GM23248 (cell line): ENCODE results near the gene RXFP4. TPM values are rescaled to one million over a fixed set of nuclear protein-coding genes. Genes with fewer than 3 reads are reported as not detected.

Experiments
- DNase-seq: peaks from one replicate; pipeline ENCODE4 v3.0.0-alpha.2; 2015
- H2AFZ ChIP-seq: fragments of 200-600 bp; sonication (generic); 2 replicates; pipeline ENCODE4 v1.6.1; 2016; ENCODE audit warnings: antibody characterized with exemption
- H3F3A ChIP-seq: fragments of 200-600 bp; sonication (generic); 2 replicates; pipeline ENCODE4 v1.6.1; 2016; ENCODE audit warnings: mild to moderate bottlenecking, antibody characterized with exemption, mixed run types; ENCODE audit not compliant: insufficient read depth
- H3K27ac ChIP-seq: fragments of 200-600 bp; sonication (generic); 2 replicates; pipeline ENCODE4 v1.5.1; 2016; ENCODE audit warnings: mild to moderate bottlenecking
- H3K27me3 ChIP-seq: fragments of 200-600 bp; sonication (generic); replicated peaks from 2 replicates; pipeline ENCODE4 v1.6.1; 2016; ENCODE audit warnings: mild to moderate bottlenecking; ENCODE audit not compliant: insufficient read depth
- H3K36me3 ChIP-seq: fragments of 200-600 bp; sonication (generic); 2 replicates; pipeline ENCODE4 v1.6.1; 2016; ENCODE audit warnings: low read depth, mild to moderate bottlenecking
- H3K4me1 ChIP-seq: fragments of 200-600 bp; sonication (generic); 2 replicates; pipeline ENCODE4 v1.6.1; 2016; ENCODE audit warnings: mild to moderate bottlenecking; ENCODE audit not compliant: insufficient read depth
- H3K4me2 ChIP-seq: fragments of 200-600 bp; sonication (generic); one replicate; pipeline ENCODE4 v1.6.1; 2016; ENCODE audit warnings: mild to moderate bottlenecking; ENCODE audit not compliant: unreplicated experiment
- H3K4me3 ChIP-seq: fragments of 200-600 bp; sonication (generic); 2 replicates; pipeline ENCODE4 v1.5.1; 2016; ENCODE audit warnings: mild to moderate bottlenecking
- H3K79me2 ChIP-seq: fragments of 200-600 bp; sonication (generic); 2 replicates; pipeline ENCODE4 v1.6.1; 2016; ENCODE audit warnings: mild to moderate bottlenecking; ENCODE audit not compliant: insufficient read depth
- H3K9ac ChIP-seq: fragments of 200-600 bp; sonication (generic); 2 replicates; pipeline ENCODE4 v1.6.1; 2016; ENCODE audit warnings: mild to moderate bottlenecking
- H3K9me2 ChIP-seq: fragments of 200-600 bp; sonication (generic); 2 replicates; pipeline ENCODE4 v1.6.1; 2016; ENCODE audit warnings: mixed run types, mild to moderate bottlenecking, moderate library complexity; ENCODE audit not compliant: insufficient read depth
- H3K9me3 ChIP-seq: fragments of 200-600 bp; sonication (generic); one replicate; pipeline ENCODE4 v1.6.1; 2017; ENCODE audit warnings: low read depth
- H4K20me1 ChIP-seq: fragments of 200-600 bp; sonication (generic); 2 replicates; pipeline ENCODE4 v1.6.0; 2016; ENCODE audit not compliant: insufficient read depth
- EZH2 ChIP-seq: fragments of 200-600 bp; sonication (generic); IDR thresholded peaks from 2 replicates; pipeline ENCODE4 v1.6.1; 2018; ENCODE audit warnings: antibody characterized with exemption, mild to moderate bottlenecking; ENCODE audit not compliant: insufficient read depth, poor library complexity, severe bottlenecking
- EZH2phosphoT487 ChIP-seq: fragments of 200-600 bp; sonication (generic); IDR thresholded peaks from 2 replicates; pipeline ENCODE4 v1.6.1; 2018; ENCODE audit warnings: antibody characterized with exemption, moderate library complexity, mild to moderate bottlenecking, low read depth; ENCODE audit not compliant: insufficient read depth
- WGBS, 2 experiments: methylation state at CpG; one replicate each; pipeline ENCODE4 v1.1.6; 2015 to 2017; ENCODE audit warnings: low lambda C conversion rate in 2 of 2, low coverage in 1 of 2; ENCODE audit errors: missing lambda C conversion rate in 2 of 2; 5-methylcytosine and 5-hydroxymethylcytosine counted together
- in situ Hi-C: fragments of 300-500 bp; cut with MboI; formaldehyde crosslinking; loops from 2 replicates; pipeline ENCODE4 v1.15.0; 2020
- polyA plus RNA-seq: library from polyadenylated mRNA; unstranded; fragments of >200 nt; fragmentation: Nextera tagmentation; extraction: Ambion mirVana; gene quantifications from 2 replicates; pipeline ENCODE4 v1.2.1, GENCODE V29; 2016
- total RNA-seq: library from RNA; depleted of rRNA; stranded (reverse); fragments of >200 nt; shearing (Covaris generic); gene quantifications from 2 replicates; pipeline ENCODE4 v1.2.3, GENCODE V29; 2014

The RXFP4 gene
- total and polyA plus RNA-seq, 2 experiments from 2014 or later = 0.39 TPM; not detected in 1

GRCh38 chr1:155966135-155966534 is 24.7 kb downstream of the RXFP4 start:
- H3K27ac ChIP-seq = no peak overlapping the region
- peaks cover 42% of the 10 kb centered on the region for H3K4me1 ChIP-seq

GRCh38 chr1:155966750-155967149 is 25.3 kb downstream of the RXFP4 start:
- H3K27ac ChIP-seq = no peak overlapping the region
- H2AFZ ChIP-seq = no peak overlapping the region
- peak overlapping the region; percentile 78; the same call in 1 of the 2 replicates for H3K9ac ChIP-seq
- WGBS, 2 experiments = 77 to 85% methylated on average over 6 to 7 of the region's 7 CpGs
- no peaks in the 10 kb centered on the region for H3K9me3 ChIP-seq
- H3K9me2 ChIP-seq = no peaks in the 10 kb centered on the region
- no peaks in the 10 kb centered on the region for H4K20me1 ChIP-seq
- no peak overlapping the region for H3K4me2 ChIP-seq
- peaks cover 77% of the 10 kb centered on the region for H3K79me2 ChIP-seq
- no peaks in the 10 kb centered on the region for H3K27me3 ChIP-seq
- H3K4me1 ChIP-seq = peaks cover 37% of the 10 kb centered on the region
- no peak for DNase-seq
- peaks cover 45% of the 10 kb centered on the region for H3F3A ChIP-seq
- TF ChIP-seq EZH2phosphoT487 (no peak), EZH2 (no peak)
- peaks cover 50% of the 10 kb centered on the region for H3K36me3 ChIP-seq
- in situ Hi-C loops = no loop called here
- no peak overlapping the region for H3K4me3 ChIP-seq

More at GRCh38 chr1:155966135-155966534, 24.7 kb downstream of the RXFP4 start:
- H3K4me2 ChIP-seq = no peak overlapping the region
- H3K9me3 ChIP-seq = no peaks in the 10 kb centered on the region
- peaks cover 77% of the 10 kb centered on the region for H3K79me2 ChIP-seq
- DNase-seq = no peak
- no peak overlapping the region for H2AFZ ChIP-seq
- H3K27me3 ChIP-seq = no peaks in the 10 kb centered on the region
- H3K4me3 ChIP-seq = no peak overlapping the region
- no peak overlapping the region for H3K9ac ChIP-seq
- no peaks in the 10 kb centered on the region for H4K20me1 ChIP-seq
- H3K9me2 ChIP-seq = no peaks in the 10 kb centered on the region
- TF ChIP-seq EZH2 (no peak), EZH2phosphoT487 (no peak)
- H3K36me3 ChIP-seq = peaks cover 55% of the 10 kb centered on the region
- peaks cover 43% of the 10 kb centered on the region for H3F3A ChIP-seq
- WGBS, 2 experiments = 86 to 91% methylated on average over 9 of the region's 9 CpGs
- in situ Hi-C loops = no loop called here

- H2AFZ ChIP-seq = no peak overlapping the region
- H3F3A ChIP-seq = peaks cover 48% of the 10 kb centered on the region
- no peaks in the 10 kb centered on the region for H3K27me3 ChIP-seq
- H3K27ac ChIP-seq = 0 out of 2 replicates have a peak overlapping the region, but pooled peaks have one; percentile 12
- 79 to 81% methylated on average over 13 of the region's 13 CpGs for WGBS, 2 experiments
- DNase-seq = no peak
- H3K36me3 ChIP-seq = peaks cover 51% of the 10 kb centered on the region
- peak overlapping the region; percentile 78; the same call in 1 of the 2 replicates for H3K9ac ChIP-seq
- no peak overlapping the region for H3K4me3 ChIP-seq
- H4K20me1 ChIP-seq = no peaks in the 10 kb centered on the region
- TF ChIP-seq EZH2 (no peak), EZH2phosphoT487 (no peak)
- in situ Hi-C loops = no loop called here
- H3K4me1 ChIP-seq = peaks cover 36% of the 10 kb centered on the region
- peaks cover 85% of the 10 kb centered on the region for H3K79me2 ChIP-seq
- H3K9me2 ChIP-seq = no peaks in the 10 kb centered on the region
- no peak overlapping the region for H3K4me2 ChIP-seq
- H3K9me3 ChIP-seq = no peaks in the 10 kb centered on the region
These were observed 26.1 kb downstream of the RXFP4 start for GRCh38 chr1:155967341-155968050.

- Histone ChIP-seq H3K9me3 (no peaks in the 10 kb centered on the region), H4K20me1 (peaks cover 4% of the 10 kb centered on the region; the same call in 1 of the 2 replicates), H3K79me2 (peaks cover 90% of the 10 kb centered on the region), H3K27ac (0 out of 2 replicates have a peak overlapping the region, but pooled peaks have one; percentile 12), H3K4me3 (no peak overlapping the region), H3K4me2 (no peak overlapping the region), H3K4me1 (peaks cover 35% of the 10 kb centered on the region), H3K9me2 (no peaks in the 10 kb centered on the region), H3K27me3 (no peaks in the 10 kb centered on the region), H3K36me3 (peaks cover 51% of the 10 kb centered on the region), H3F3A (peaks cover 47% of the 10 kb centered on the region), H2AFZ (no peak overlapping the region), H3K9ac (peak overlapping the region; percentile 78; the same call in 1 of the 2 replicates)
- DNase-seq = no peak
- TF ChIP-seq EZH2phosphoT487 (no peak), EZH2 (no peak)
- 89 to 92% methylated on average over 7 of the region's 7 CpGs for WGBS, 2 experiments
- in situ Hi-C loops = no loop called here
These were observed 26.6 kb downstream of the RXFP4 start for GRCh38 chr1:155968051-155968400.
